C4-2B (cell line): Measurements from ENCODE around the gene CYTH1.

Experiments
- H3K27ac ChIP-seq: fragments of 450-650 bp; 2 replicates; pipeline ENCODE4 v1.5.1; 2017
- ZFX ChIP-seq: fragments of 450-650 bp; IDR thresholded peaks from 2 replicates; pipeline ENCODE4 v1.6.1; 2017
- TF ChIP-seq, protein P1 (sequence below): fragments of 450-650 bp; conservative IDR thresholded peaks from 2 replicates; pipeline ENCODE4 v1.5.1; 2017; ENCODE audit warnings: mild to moderate bottlenecking

Gene CYTH1

DNA sequence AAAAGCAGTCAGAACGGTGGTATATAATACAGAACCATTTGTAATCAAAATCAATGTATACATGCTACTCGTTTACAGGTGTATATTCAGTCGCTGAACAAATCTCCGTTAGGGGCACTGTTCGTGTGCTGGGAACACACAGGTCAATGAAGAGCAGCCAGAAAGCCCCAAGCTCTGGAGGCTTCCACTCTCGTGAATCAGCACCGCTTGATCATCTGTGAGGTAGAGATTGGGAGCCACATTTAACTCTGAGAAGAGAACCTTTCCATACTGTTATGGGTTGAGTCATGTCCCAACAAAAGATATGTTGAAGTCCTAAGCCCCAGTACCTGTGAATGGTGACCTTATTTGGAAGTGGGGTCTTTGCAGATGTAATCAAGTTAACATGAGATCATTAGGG is 5.4 kb upstream of the CYTH1 start:
- TF ChIP-seq, protein P1, sequence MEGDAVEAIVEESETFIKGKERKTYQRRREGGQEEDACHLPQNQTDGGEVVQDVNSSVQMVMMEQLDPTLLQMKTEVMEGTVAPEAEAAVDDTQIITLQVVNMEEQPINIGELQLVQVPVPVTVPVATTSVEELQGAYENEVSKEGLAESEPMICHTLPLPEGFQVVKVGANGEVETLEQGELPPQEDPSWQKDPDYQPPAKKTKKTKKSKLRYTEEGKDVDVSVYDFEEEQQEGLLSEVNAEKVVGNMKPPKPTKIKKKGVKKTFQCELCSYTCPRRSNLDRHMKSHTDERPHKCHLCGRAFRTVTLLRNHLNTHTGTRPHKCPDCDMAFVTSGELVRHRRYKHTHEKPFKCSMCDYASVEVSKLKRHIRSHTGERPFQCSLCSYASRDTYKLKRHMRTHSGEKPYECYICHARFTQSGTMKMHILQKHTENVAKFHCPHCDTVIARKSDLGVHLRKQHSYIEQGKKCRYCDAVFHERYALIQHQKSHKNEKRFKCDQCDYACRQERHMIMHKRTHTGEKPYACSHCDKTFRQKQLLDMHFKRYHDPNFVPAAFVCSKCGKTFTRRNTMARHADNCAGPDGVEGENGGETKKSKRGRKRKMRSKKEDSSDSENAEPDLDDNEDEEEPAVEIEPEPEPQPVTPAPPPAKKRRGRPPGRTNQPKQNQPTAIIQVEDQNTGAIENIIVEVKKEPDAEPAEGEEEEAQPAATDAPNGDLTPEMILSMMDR = no peak
- no peak for TF ChIP-seq ZFX
- no peak overlapping the region for H3K27ac ChIP-seq

DNA sequence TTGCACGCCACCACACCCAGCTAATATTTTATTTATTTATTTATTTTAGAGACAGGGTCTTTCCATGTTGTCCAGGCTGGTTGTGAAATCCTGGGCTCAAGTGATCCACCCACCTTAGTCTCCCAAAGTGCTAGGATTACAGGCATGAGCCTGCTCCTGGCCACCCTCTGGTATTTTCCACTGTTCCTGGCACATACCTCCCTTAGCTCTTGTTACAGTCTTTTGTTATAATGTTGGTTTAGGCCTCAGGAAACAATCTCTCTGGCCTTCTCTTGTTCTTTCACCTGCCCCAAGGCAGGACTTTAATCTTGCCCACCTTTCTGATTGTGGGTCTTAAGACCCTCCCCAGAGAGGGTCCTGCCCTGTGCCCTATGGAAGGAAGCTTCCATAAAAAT is 3.6 kb upstream of the CYTH1 start:
- H3K27ac ChIP-seq = no peak overlapping the region
- TF ChIP-seq ZFX = no peak
- TF ChIP-seq, protein P1 = no peak

DNA sequence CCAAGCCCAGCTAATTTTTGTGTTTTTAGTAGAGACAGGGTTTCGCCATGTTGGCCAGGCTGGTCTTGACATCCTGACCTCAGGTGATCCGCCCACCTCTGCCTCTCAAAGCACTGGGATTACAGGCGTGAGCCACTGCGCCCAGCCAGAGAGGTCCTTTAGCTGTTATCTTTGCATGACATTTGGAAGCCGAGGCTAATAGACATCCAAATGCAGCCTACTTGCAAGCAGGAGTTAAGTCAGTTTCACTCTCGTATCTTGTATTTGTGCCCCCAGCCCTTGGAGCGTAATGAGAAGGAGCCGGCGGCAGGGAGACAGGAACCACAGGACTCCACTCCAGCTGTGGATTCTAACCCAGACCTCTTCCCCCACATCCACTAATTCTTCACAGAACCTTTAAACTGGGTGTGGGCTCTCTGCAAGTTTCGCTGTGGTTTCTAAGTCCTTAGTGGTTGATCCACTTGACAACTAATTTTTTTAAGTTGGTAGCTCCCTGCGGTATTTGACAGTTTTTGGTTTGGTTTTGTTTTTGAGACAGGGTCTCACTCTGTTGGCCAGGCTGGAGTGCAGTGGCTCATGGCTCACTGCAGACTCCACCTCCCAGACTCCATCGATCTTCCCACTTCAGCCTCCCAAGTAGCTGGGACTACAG is 3.1 kb upstream of the CYTH1 start:
- H3K27ac ChIP-seq = no peak overlapping the region
- no peak for TF ChIP-seq ZFX

DNA sequence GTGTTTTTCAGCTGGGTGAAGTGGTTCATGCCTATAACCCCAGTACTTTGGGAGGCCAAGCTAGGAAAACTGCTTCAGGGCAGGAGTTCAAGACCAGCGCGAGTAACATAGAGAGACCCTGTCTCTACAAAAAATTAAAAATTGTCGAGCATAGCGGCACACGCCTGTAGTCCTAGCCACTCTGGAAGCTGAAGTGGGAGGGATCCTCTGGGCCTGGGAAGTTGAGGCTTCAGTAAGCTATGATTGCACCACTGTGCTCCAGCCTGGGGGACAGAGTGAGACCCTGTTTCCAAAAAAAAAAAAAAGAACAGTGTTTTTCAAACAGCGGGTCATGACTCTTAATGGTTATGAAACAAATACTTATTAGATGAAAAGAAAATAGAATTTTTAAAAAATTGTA is 2.3 kb upstream of the CYTH1 start:
- no peak overlapping the region for H3K27ac ChIP-seq
- TF ChIP-seq ZFX = no peak
- TF ChIP-seq, protein P1 = no peak

DNA sequence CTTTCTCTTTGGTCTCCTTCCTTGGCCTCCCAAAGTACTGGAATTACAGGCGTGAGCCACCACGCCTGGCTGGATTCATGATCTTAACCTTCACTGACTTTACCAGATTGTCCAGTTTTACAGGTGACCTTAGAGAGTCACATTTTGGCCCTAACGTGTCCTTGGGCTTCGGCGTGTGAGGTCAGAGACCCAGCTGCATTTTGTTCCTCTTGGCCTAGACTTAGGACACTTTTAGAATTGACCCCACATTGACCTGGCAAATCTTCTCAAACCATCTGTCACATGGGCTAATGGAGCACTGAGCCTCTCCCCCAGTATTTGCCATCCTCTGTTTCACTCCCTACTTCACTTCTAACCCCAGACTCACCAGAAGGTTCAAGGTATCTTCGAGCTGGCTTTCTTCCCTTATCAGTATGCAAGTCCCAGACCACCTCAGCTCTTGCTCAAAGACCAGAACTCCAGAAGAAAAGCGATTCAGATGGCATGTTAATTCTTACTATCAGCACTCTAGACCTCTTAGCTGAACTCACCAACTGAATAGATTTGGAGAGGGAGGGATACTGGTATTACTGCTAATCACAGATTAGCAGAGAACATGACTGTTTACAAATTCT is 1.7 kb upstream of the CYTH1 start:
- peak overlapping the region; percentile 95 for H3K27ac ChIP-seq
- no peak for TF ChIP-seq ZFX
- TF ChIP-seq, protein P1 = no peak

DNA sequence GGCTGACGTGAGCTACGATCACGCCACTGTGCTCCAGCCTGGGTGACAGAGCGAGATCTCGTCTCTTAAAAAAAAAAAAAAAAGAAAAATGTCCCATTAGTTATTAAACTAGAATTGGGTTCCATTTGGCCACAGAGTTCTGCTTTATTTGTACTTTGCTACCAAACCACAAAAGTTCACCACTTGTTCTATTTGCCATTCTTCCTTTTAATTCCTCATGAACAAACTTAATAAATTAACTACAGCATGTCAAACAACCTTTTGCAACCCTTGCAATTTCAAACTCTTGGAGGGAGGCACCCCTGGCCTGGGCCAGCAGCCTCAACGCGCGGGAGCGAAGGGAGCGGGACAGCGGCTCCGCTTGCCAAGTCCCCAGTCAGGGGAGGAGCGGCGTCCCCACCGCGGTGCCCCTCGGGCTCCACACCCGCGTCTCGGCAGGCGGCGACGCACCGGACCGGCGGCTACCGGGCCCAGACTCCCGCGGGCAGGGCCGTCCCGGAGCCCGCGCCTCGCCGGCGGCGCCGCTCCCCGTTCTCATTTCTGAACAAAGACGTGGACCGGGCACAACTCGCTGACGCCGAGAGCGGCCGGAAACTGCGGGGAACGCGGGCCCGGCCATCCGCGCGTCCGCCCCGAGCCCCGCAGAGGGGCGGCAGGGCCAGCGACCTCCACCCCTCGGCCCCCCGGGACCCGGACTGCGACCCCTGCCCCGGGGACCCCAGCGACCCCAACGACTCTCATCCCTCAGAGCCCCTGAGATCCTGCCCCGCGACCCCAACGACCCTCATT is 775 bp downstream of the CYTH1 start:
- peak overlapping the region; percentile 95 for H3K27ac ChIP-seq
- peak; percentile 69; the same call in 1 of the 2 replicates for TF ChIP-seq ZFX
- TF ChIP-seq, protein P1 = no peak

DNA sequence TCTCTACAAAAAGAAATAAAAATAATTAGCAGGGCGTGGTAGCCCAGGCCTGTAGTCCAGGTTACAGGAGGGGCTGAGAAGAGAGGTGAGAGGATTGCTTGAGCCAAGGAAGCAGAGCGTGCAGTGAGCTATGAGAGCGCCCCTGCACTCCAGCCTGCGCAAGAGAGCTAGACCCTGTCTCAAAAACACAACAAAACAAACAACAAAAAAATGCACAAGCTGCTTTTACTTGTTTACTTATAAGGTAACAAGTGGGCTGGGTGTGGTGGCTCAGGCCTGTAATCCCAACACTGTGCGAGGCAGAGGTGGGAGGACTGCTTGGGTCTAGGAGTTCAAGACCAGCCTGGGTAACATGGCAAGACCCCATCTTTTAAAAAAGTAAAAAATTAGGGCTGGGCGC is 1.7 kb downstream of the CYTH1 start:
- peak overlapping the region; percentile 95 for H3K27ac ChIP-seq
- TF ChIP-seq ZFX = no peak
- TF ChIP-seq, protein P1 = no peak
